PC-3 (cell line): Measurements from ENCODE around the gene RBM15B. TPM values are rescaled to one million over a fixed set of nuclear protein-coding genes. Genes with fewer than 3 reads are reported as not detected.

Source experiments
- ATAC-seq: fragments of 200-7000 bp; cut with Tn5 transposase; 2 replicates; pipeline ENCODE4 v1.9.1; 2020; ENCODE audit warnings: mild to moderate bottlenecking, moderate library complexity
- Bru-seq: library from RNA; stranded (reverse); fragments of 400-500 nt; gene quantifications from one replicate; lab custom pipeline; 2021; lab: Mats Ljungman, UMichigan
- BruChase-seq, 2 experiments: library from RNA; stranded (reverse); fragments of 400-500 nt; gene quantifications; one replicate each; lab custom pipeline; 2021; lab: Mats Ljungman, UMichigan
- BruUV-seq: library from RNA; stranded (reverse); fragments of 400-500 nt; replicated peaks from 2 replicates; lab custom pipeline; 2021; lab: Mats Ljungman, UMichigan
- CTCF ChIA-PET: fragments of 300-600 bp; sonication (Branson Sonifier 250); formaldehyde crosslinking; loops from one replicate; lab custom pipeline; 2022; ENCODE audit warnings: antibody characterized with exemption; lab: Charles Lee
- POLR2A ChIA-PET: fragments of 300-600 bp; sonication (Branson Sonifier 250); formaldehyde crosslinking; loops from one replicate; lab custom pipeline; 2022; ENCODE audit warnings: antibody characterized with exemption; ENCODE audit not compliant: unreplicated experiment; lab: Charles Lee
- DNase-seq: peaks from one replicate; pipeline ENCODE4 v3.0.0-alpha.2; 2015
- H2AFZ ChIP-seq: fragments of 300-600 bp; sonication (generic); 2 replicates; pipeline ENCODE4 v1.6.0; 2016; ENCODE audit warnings: antibody characterized with exemption, low read length
- H3F3A ChIP-seq: fragments of 300-600 bp; sonication (generic); one replicate; pipeline ENCODE4 v1.6.0; 2017; ENCODE audit warnings: antibody characterized with exemption, low read length, control low read depth, mild to moderate bottlenecking; ENCODE audit not compliant: unreplicated experiment
- H3K27ac ChIP-seq: fragments of 300-600 bp; sonication (generic); 2 replicates; pipeline ENCODE4 v1.5.1; 2016; ENCODE audit warnings: mild to moderate bottlenecking, low read length
- H3K27me3 ChIP-seq: fragments of 300-600 bp; sonication (generic); 2 replicates; pipeline ENCODE4 v1.6.1; 2016; ENCODE audit warnings: low read length, mixed read lengths
- H3K36me3 ChIP-seq: fragments of 300-600 bp; sonication (generic); 2 replicates; pipeline ENCODE4 v1.6.1; 2016; ENCODE audit warnings: low read depth, mixed run types, low read length, mixed read lengths
- H3K4me1 ChIP-seq: fragments of 300-600 bp; sonication (generic); 2 replicates; pipeline ENCODE4 v1.5.1; 2016; ENCODE audit warnings: low read length; ENCODE audit not compliant: insufficient read depth
- H3K4me2 ChIP-seq: fragments of 300-600 bp; sonication (generic); 2 replicates; pipeline ENCODE4 v1.6.0; 2016; ENCODE audit warnings: low read length
- H3K4me3 ChIP-seq: fragments of 300-600 bp; sonication (generic); 2 replicates; pipeline ENCODE4 v1.5.1; 2016; ENCODE audit warnings: mild to moderate bottlenecking, low read length, mixed read lengths
- H3K79me2 ChIP-seq: fragments of 300-600 bp; sonication (generic); 2 replicates; pipeline ENCODE4 v1.6.1; 2017; ENCODE audit warnings: low read length, mixed read lengths
- H3K9ac ChIP-seq: fragments of 300-600 bp; sonication (generic); 2 replicates; pipeline ENCODE4 v1.6.0; 2016; ENCODE audit warnings: mild to moderate bottlenecking, low read length
- H3K9me2 ChIP-seq: fragments of 300-600 bp; sonication (generic); replicated peaks from 2 replicates; pipeline ENCODE4 v1.6.1; 2016; ENCODE audit warnings: mixed run types, low read length, mixed read lengths
- H3K9me3 ChIP-seq: fragments of 300-600 bp; sonication (generic); 2 replicates; pipeline ENCODE4 v1.6.1; 2016; ENCODE audit warnings: low read length, mixed read lengths
- H4K20me1 ChIP-seq: fragments of 300-600 bp; sonication (generic); 2 replicates; pipeline ENCODE4 v1.6.1; 2016; ENCODE audit warnings: low read length, mixed read lengths
- CTCF ChIP-seq: fragments of 300-600 bp; sonication (generic); conservative IDR thresholded peaks from 2 replicates; pipeline ENCODE4 v1.5.1; 2017; ENCODE audit warnings: antibody characterized with exemption, low read depth, mild to moderate bottlenecking, low read length
- EZH2 ChIP-seq: fragments of 300-600 bp; sonication (generic); IDR thresholded peaks from one replicate; pipeline ENCODE4 v1.6.1; 2017; ENCODE audit warnings: antibody characterized with exemption, mild to moderate bottlenecking, low read length; ENCODE audit not compliant: unreplicated experiment
- EZH2phosphoT487 ChIP-seq: fragments of 300-600 bp; sonication (generic); IDR thresholded peaks from 2 replicates; pipeline ENCODE4 v1.6.1; 2018; ENCODE audit warnings: mild to moderate bottlenecking, antibody characterized with exemption, low read length, borderline replicate concordance
- intact Hi-C: fragments of 100-400 bp; cut with micrococcal nuclease; formaldehyde crosslinking; loops from 2 replicates; pipeline ENCODE4 v1.9.0; 2023
- long read RNA-seq: library from polyadenylated mRNA; unstranded; transcript quantifications from one replicate; pipeline ENCODE4 v2.0.0, GENCODE V29; 2021; ENCODE audit not compliant: unreplicated experiment
- total RNA-seq: library from RNA; depleted of rRNA; stranded (reverse); fragments of >200 nt; gene quantifications from 2 replicates; pipeline ENCODE4 v1.2.3, GENCODE V29; 2014; rRNA removed

Gene RBM15B
- total RNA-seq = 31.1 and 34.7 TPM in 2 replicates
- Bru-seq, nascent RNA = percentile 92 among the genes with signal in this experiment
- percentile 99 among the genes with signal in this experiment for BruChase-seq, experiment 1, labeled RNA remaining after a 6-hour chase
- percentile 98 among the genes with signal in this experiment for BruChase-seq, experiment 2, labeled RNA remaining after a 2-hour chase
- long read RNA-seq, full-length matches to known transcripts = 372 of 374 reads
- long read RNA-seq, partial matches to known transcripts = 0 of 374 reads
- long read RNA-seq, other reads (novel, unspliced or antisense) = 2 of 374 reads

- no TSS peak for BruUV-seq
- no peak for TF ChIP-seq EZH2phosphoT487
- TF ChIP-seq EZH2 = no peak
- TF ChIP-seq CTCF = no peak; the same call in 1 of the 2 replicates
- Histone ChIP-seq H3F3A (no peaks in the 10 kb centered on the region), H3K27me3 (no peaks in the 10 kb centered on the region), H3K9me2 (no peaks in the 10 kb centered on the region), H3K4me1 (peaks cover 48% of the 10 kb centered on the region), H3K4me2 (peak within 1 kb of the TSS; percentile 88), H3K4me3 (peak within 1 kb of the TSS; percentile 73), H3K79me2 (peaks cover 73% of the 10 kb centered on the region), H2AFZ (peak within 1 kb of the TSS; percentile 47; the same call in 1 of the 2 replicates), H3K9ac (peak within 1 kb of the TSS; percentile 83), H3K9me3 (no peaks in the 10 kb centered on the region), H4K20me1 (peaks cover 51% of the 10 kb centered on the region), H3K27ac (peak within 1 kb of the TSS; percentile 38; the same call in 1 of the 2 replicates), H3K36me3 (peaks cover 71% of the 10 kb centered on the region)
- intact Hi-C loops = no loop called here
- POLR2A ChIA-PET = no interaction called here
- CTCF ChIA-PET = interaction anchor here (0.6 kb wide), 2 partner anchors 83 to 931 kb away, joined by 4 to 7 read pairs; no protein-coding TSS in a partner anchor
- ATAC-seq = peak; percentile 91
- DNase-seq = peak; percentile 97
Measured at GRCh38 chr3:51391075-51391565, at the start of gene RBM15B. TSS of gene RBM15B (plus strand) at chr3:51391285. CDS start at chr3:51391400, 115 bp downstream.

GRCh38 chr3:51343918-51344687 is 47.0 kb upstream of the RBM15B start:
- no peaks in the 10 kb centered on the region for H4K20me1 ChIP-seq
- no TSS peak for BruUV-seq
- TF ChIP-seq EZH2phosphoT487 (no peak), EZH2 (no peak), CTCF (no peak)
- no peak overlapping the region; the same call in 1 of the 2 replicates for H3K4me2 ChIP-seq
- H3K79me2 ChIP-seq = no peaks in the 10 kb centered on the region
- no peak overlapping the region for H3K9ac ChIP-seq
- POLR2A ChIA-PET = interaction anchor here (0.6 kb wide), 1 partner anchor 41 kb away, joined by 4 read pairs; the partner anchor contains the start of gene MANF
- no peaks in the 10 kb centered on the region for H3K36me3 ChIP-seq
- H3K27ac ChIP-seq = no peak overlapping the region
- H2AFZ ChIP-seq = no peak overlapping the region
- no peak overlapping the region for H3K4me3 ChIP-seq
- peak; percentile 63 for DNase-seq
- H3K4me1 ChIP-seq = peaks cover 24% of the 10 kb centered on the region
- 0 out of 2 replicates have a peak, but pooled peaks cover 7% of the 10 kb centered on the region for H3K27me3 ChIP-seq
- H3K9me2 ChIP-seq = no peaks in the 10 kb centered on the region
- ATAC-seq = no peak
- CTCF ChIA-PET = no interaction called here
- no peaks in the 10 kb centered on the region for H3K9me3 ChIP-seq
- no peaks in the 10 kb centered on the region for H3F3A ChIP-seq
- intact Hi-C loops = no loop called here
